ENCODE measurements around the gene GPHN. TPM values are rescaled to one million over a fixed set of nuclear protein-coding genes. Genes with fewer than 3 reads are reported as not detected.

GPHN gene
- total RNA-seq, 1 donor from 2014 or later, result 12.9 TPM

- DNase-seq (ENCODE audit: low read depth), result no peak
- no peaks in the 10 kb centered on the region for H3K27me3 ChIP-seq (ENCODE audit: control insufficient read depth, insufficient read depth, low read length)
- TF ChIP-seq CTCF (IDR thresholded peaks at IDR 0.05; ENCODE audit: insufficient read depth, low read length, poor library complexity, severe bottlenecking), result no peak
- no peak overlapping the region for H3K4me3 ChIP-seq (ENCODE audit: low read depth, low read length)
- no peaks in the 10 kb centered on the region for H3K36me3 ChIP-seq (ENCODE audit: control insufficient read depth, insufficient read depth, low read length)
Observed at GRCh38 chr14:67108230-67108629, 600.3 kb downstream of the GPHN start.

- Histone ChIP-seq H3K36me3 (ENCODE audit: control insufficient read depth, insufficient read depth, low read length) (no peaks in the 10 kb centered on the region), H3K4me3 (ENCODE audit: low read depth, low read length) (no peak overlapping the region), H3K27me3 (ENCODE audit: control insufficient read depth, insufficient read depth, low read length) (no peaks in the 10 kb centered on the region)
- TF ChIP-seq CTCF (IDR thresholded peaks at IDR 0.05; ENCODE audit: insufficient read depth, low read length, poor library complexity, severe bottlenecking), result no peak
- DNase-seq (ENCODE audit: low read depth), result no peak
Observed at GRCh38 chr14:67111022-67111421, 603.1 kb downstream of the GPHN start.

DNA sequence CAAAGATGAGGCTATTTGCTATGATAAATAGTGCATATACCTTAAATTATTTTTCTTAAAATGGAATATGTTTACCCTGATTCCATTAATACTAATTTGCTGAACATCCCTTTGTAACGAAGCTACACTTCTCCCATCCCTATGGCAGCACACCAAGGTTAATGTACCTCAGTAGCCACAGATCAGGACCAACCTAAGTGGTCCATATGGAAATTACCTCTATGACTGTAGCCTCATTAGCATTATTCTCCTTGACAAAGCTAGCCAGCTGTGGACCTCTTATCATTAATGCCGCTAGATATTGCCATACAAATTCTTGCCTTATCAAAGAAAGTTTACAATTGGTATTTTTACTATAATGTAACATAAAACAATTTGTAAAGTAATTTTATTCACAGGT lies 604.4 kb downstream of the GPHN start:
- DNase-seq (ENCODE audit: low read depth), result no peak
- Histone ChIP-seq H3K36me3 (ENCODE audit: control insufficient read depth, insufficient read depth, low read length) (no peaks in the 10 kb centered on the region), H3K4me3 (ENCODE audit: low read depth, low read length) (no peak overlapping the region), H3K27me3 (ENCODE audit: control insufficient read depth, insufficient read depth, low read length) (no peaks in the 10 kb centered on the region)
- no peak for TF ChIP-seq CTCF (IDR thresholded peaks at IDR 0.05; ENCODE audit: insufficient read depth, low read length, poor library complexity, severe bottlenecking)

GRCh38 chr14:67127174-67127573 lies 619.2 kb downstream of the GPHN start:
- DNase-seq (ENCODE audit: low read depth), result no peak
- Histone ChIP-seq H3K4me3 (ENCODE audit: low read depth, low read length) (no peak overlapping the region), H3K36me3 (ENCODE audit: control insufficient read depth, insufficient read depth, low read length) (no peaks in the 10 kb centered on the region), H3K27me3 (ENCODE audit: control insufficient read depth, insufficient read depth, low read length) (no peaks in the 10 kb centered on the region)
- TF ChIP-seq CTCF (IDR thresholded peaks at IDR 0.05; ENCODE audit: insufficient read depth, low read length, poor library complexity, severe bottlenecking), result no peak

DNA sequence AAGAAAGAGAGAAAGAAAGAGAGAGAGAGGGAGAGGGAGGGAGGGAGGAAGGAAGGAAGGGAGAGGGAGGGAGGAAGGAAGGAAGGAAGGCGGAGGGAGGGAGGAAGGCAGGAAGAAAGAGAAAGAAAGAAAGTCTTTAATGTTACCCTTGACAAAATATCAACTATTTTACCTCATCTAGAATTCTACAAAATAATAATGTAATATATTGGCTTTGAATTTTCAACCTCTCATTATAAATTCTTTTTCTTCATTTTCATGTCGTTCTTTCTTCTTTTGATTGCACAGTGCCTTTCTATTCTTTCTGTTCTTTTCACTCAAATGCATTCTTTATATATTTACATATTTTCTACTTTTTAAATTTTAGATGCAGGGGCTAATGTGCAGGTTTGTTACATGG lies 621.8 kb downstream of the GPHN start:
- Histone ChIP-seq H3K4me3 (ENCODE audit: low read depth, low read length) (no peak overlapping the region), H3K36me3 (ENCODE audit: control insufficient read depth, insufficient read depth, low read length) (no peaks in the 10 kb centered on the region), H3K27me3 (ENCODE audit: control insufficient read depth, insufficient read depth, low read length) (no peaks in the 10 kb centered on the region)
- DNase-seq (ENCODE audit: low read depth), result no peak
- TF ChIP-seq CTCF (IDR thresholded peaks at IDR 0.05; ENCODE audit: insufficient read depth, low read length, poor library complexity, severe bottlenecking), result no peak

- DNase-seq (ENCODE audit: low read depth), result no peak
- Histone ChIP-seq H3K36me3 (ENCODE audit: control insufficient read depth, insufficient read depth, low read length) (no peaks in the 10 kb centered on the region), H3K4me3 (ENCODE audit: low read depth, low read length) (no peak overlapping the region), H3K27me3 (ENCODE audit: control insufficient read depth, insufficient read depth, low read length) (no peaks in the 10 kb centered on the region)
- TF ChIP-seq CTCF (IDR thresholded peaks at IDR 0.05; ENCODE audit: insufficient read depth, low read length, poor library complexity, severe bottlenecking), result no peak
Observed at GRCh38 chr14:67131691-67132090, 623.7 kb downstream of the GPHN start.

All from kidney epithelial cell (primary cell).